Natural killer cell (primary cell): ENCODE data around the gene SH2D5. TPM values are rescaled to one million over a fixed set of nuclear protein-coding genes. Genes with fewer than 3 reads are reported as not detected.

ENCODE experiments used
- ATAC-seq, 3 donors: fragments of 150-1000 bp in 2 of 3; fragments of 200-7000 bp in 1 of 3; cut with Tn5 transposase; 1 replicate in 1 of 3; 2 replicates in 2 of 3; pipeline ENCODE4 v1.10.0; 2021; ENCODE audit warnings: mild to moderate bottlenecking in 2 of 3, moderate library complexity in 2 of 3
- DNase-seq, 2 donors: peaks; one replicate each; pipeline versions ENCODE4 v3.0.0 to v3.0.0-alpha.2; 2013 to 2021; ENCODE audit warnings: mixed read lengths in 1 of 2
- H3K27ac ChIP-seq: one replicate; pipeline ENCODE4 v1.5.1; 2013; ENCODE audit warnings: mild to moderate bottlenecking, low read length
- H3K27me3 ChIP-seq: one replicate; pipeline ENCODE4 v1.6.1; 2013; ENCODE audit warnings: low read length; ENCODE audit not compliant: control insufficient read depth, insufficient read depth
- H3K36me3 ChIP-seq: one replicate; pipeline ENCODE4 v1.6.1; 2013; ENCODE audit warnings: low read length; ENCODE audit not compliant: control insufficient read depth, insufficient read depth
- H3K4me1 ChIP-seq: one replicate; pipeline ENCODE4 v1.6.1; 2013; ENCODE audit warnings: low read length; ENCODE audit not compliant: control insufficient read depth, insufficient read depth
- H3K4me3 ChIP-seq: one replicate; pipeline ENCODE4 v1.5.1; 2013; ENCODE audit warnings: low read length
- H3K9me3 ChIP-seq: one replicate; pipeline ENCODE4 v1.6.1; 2013; ENCODE audit warnings: low read length; ENCODE audit not compliant: control insufficient read depth, insufficient read depth
- H3K27ac Mint-ChIP-seq, 2 donors: one replicate each; pipeline ENCODE4 v1.8.0; 2022; ENCODE audit warnings: mild to moderate bottlenecking in 2 of 2, mixed read lengths in 2 of 2, moderate library complexity in 1 of 2
- H3K27me3 Mint-ChIP-seq, 2 donors: one replicate each; pipeline ENCODE4 v1.8.0; 2022; ENCODE audit warnings: low read depth in 2 of 2, mixed read lengths in 2 of 2
- H3K36me3 Mint-ChIP-seq: one replicate; pipeline ENCODE4 v1.8.0; 2022; ENCODE audit warnings: mixed read lengths
- H3K4me1 Mint-ChIP-seq, 2 donors: one replicate each; pipeline ENCODE4 v1.8.0; 2022; ENCODE audit warnings: mixed read lengths in 2 of 2
- H3K4me3 Mint-ChIP-seq: one replicate; pipeline ENCODE4 v1.8.0; 2022; ENCODE audit warnings: mild to moderate bottlenecking, moderate library complexity, mixed read lengths
- H3K9me3 Mint-ChIP-seq, 2 donors: one replicate each; pipeline ENCODE4 v1.8.0; 2022; ENCODE audit warnings: mixed read lengths in 2 of 2
- WGBS: methylation state at CpG from one replicate; pipeline ENCODE4 v1.1.7; 2013; ENCODE audit warnings: missing lambda C conversion rate; ENCODE audit not compliant: insufficient coverage; 5-methylcytosine and 5-hydroxymethylcytosine counted together
- intact Hi-C: fragments of 100-400 bp; cut with micrococcal nuclease; formaldehyde crosslinking; loops from one replicate; pipeline ENCODE4 v1.14.2; 2022
- total RNA-seq, 4 donors: library from RNA; stranded (reverse); fragments of 120-200 nt in 1 of 4; gene quantifications; one replicate each; pipeline versions ENCODE4 v1.2.3 to v1.2.4, GENCODE V29; 2013 to 2022
- TF ChIP-seq, protein P1 (sequence below): fragments of 200-600 bp; IDR thresholded peaks from one replicate; pipeline ENCODE4 v1.8.0; 2022; ENCODE audit warnings: antibody characterized with exemption

Gene SH2D5
- total RNA-seq, 3 donors from 2014 or later (not counting 1 experiment from before 2014, with no cell fraction given), result not detected

DNA sequence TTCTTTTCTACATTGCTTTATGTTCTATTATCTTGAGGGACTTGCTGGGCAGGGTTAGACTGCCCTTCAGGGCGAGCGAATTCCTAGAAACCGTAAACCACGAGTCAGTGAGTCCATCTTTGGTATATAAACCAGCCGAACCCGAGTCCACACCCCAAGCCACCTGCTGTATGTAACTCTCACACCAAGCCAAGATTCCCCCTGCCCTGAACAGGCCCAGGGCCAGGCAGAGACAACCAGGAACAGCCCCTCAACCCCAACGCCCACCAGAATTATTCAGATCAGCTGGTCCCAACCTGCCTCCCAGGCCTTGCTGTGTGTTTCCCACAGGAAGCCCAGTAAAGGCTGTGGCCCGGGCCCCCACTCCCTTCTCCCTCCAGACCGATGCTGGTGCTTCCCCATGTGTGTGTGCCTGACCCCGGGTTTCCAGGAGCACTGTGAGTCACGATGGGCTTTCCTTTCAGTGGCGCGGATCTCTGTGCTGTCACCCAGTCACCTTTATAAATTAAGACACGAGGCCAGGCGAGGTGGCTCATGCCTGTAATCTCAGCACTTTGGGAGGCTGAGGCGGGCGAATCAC lies 31.8 kb downstream of the SH2D5 start:
- no peak overlapping the region for H3K27ac ChIP-seq
- WGBS, result 90% methylated on average over 17 of the region's 17 CpGs
- Mint-ChIP-seq H3K27ac (no peak overlapping the region), H3K27me3 (peaks cover 0 to 7% of the 10 kb centered on the region in 2 donors), H3K9me3 (no peaks in the 10 kb centered on the region), H3K4me1 (peaks cover 11 to 13% of the 10 kb centered on the region in 2 donors), H3K36me3 (no peaks in the 10 kb centered on the region), H3K4me3 (no peak overlapping the region)
- TF ChIP-seq, protein P1, sequence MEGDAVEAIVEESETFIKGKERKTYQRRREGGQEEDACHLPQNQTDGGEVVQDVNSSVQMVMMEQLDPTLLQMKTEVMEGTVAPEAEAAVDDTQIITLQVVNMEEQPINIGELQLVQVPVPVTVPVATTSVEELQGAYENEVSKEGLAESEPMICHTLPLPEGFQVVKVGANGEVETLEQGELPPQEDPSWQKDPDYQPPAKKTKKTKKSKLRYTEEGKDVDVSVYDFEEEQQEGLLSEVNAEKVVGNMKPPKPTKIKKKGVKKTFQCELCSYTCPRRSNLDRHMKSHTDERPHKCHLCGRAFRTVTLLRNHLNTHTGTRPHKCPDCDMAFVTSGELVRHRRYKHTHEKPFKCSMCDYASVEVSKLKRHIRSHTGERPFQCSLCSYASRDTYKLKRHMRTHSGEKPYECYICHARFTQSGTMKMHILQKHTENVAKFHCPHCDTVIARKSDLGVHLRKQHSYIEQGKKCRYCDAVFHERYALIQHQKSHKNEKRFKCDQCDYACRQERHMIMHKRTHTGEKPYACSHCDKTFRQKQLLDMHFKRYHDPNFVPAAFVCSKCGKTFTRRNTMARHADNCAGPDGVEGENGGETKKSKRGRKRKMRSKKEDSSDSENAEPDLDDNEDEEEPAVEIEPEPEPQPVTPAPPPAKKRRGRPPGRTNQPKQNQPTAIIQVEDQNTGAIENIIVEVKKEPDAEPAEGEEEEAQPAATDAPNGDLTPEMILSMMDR, result no peak
- no peak for ATAC-seq
- no peaks in the 10 kb centered on the region for H3K36me3 ChIP-seq
- no peak overlapping the region for H3K4me3 ChIP-seq
- H3K4me1 ChIP-seq, result peaks cover 12% of the 10 kb centered on the region
- H3K9me3 ChIP-seq, result no peaks in the 10 kb centered on the region
- DNase-seq, result no peak
- intact Hi-C loops, result no loop called here
- H3K27me3 ChIP-seq, result no peaks in the 10 kb centered on the region

DNA sequence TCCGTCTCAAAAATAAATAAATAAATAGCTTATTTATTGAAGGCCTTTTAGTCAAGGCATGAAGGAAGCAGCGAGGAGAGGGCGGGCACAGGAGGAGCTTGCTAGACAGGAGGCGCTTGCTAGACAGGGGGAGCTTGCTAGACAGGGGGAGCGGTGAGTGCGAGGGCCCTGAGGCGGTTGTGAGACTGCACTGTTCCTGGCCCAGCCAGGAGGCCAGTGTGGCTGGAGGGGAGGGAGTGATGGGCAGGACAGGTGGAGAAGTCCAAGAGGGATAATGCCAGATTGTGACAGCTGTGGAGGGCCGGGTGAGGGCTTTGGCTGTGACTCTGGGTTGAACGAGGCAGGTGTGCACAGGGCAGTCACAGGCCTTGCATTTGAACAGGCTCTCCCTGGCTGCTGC lies 32.9 kb downstream of the SH2D5 start:
- Mint-ChIP-seq H3K27me3 (peaks cover 0 to 9% of the 10 kb centered on the region in 2 donors), H3K9me3 (no peaks in the 10 kb centered on the region), H3K36me3 (no peaks in the 10 kb centered on the region), H3K27ac (no peak overlapping the region), H3K4me1 (peaks cover 11 to 13% of the 10 kb centered on the region in 2 donors), H3K4me3 (no peak overlapping the region)
- TF ChIP-seq, protein P1, result no peak
- 92% methylated on average over 9 of the region's 9 CpGs for WGBS
- intact Hi-C loops, result no loop called here
- no peak for DNase-seq
- Histone ChIP-seq H3K27me3 (no peaks in the 10 kb centered on the region), H3K9me3 (no peaks in the 10 kb centered on the region), H3K36me3 (no peaks in the 10 kb centered on the region), H3K4me3 (no peak overlapping the region), H3K27ac (no peak overlapping the region), H3K4me1 (peaks cover 12% of the 10 kb centered on the region)
- ATAC-seq, result no peak

DNA sequence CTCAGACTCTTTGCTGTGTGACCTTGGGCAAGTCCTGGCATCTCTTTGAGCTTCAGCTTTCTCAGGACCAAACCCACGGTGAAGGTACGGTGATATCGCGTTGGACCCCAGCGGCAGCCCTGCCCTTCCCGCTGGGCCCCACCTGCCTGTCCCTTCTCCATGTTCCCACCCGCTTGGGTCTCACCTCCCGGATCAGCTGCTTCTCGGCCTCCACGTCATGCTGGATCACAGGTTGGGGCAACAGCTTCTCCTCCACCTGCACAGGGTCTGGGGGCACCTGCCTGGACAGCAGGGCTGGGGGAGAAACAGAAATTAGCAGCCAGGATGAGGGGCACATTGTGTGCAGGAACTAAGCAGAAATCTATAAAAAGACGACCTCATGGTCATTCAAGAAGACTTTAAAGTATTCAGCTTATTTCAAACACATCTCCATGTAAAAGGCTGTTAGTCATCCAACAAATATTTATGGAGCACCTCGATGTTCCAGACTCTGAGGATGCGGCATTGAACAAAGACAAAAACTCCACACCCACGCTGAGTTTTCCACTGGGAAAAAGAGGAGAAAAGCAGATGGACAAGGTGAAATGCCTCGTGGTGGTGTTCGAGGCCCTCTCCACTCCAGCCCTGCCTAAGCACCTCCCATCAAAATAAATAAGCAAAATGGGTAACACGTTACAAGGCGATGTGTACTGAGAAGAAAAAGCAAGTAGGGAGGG lies 34.1 kb downstream of the SH2D5 start:
- Histone ChIP-seq H3K27ac (no peak overlapping the region), H3K4me1 (peaks cover 12% of the 10 kb centered on the region), H3K36me3 (no peaks in the 10 kb centered on the region), H3K4me3 (no peak overlapping the region), H3K27me3 (no peaks in the 10 kb centered on the region), H3K9me3 (no peaks in the 10 kb centered on the region)
- H3K9me3 Mint-ChIP-seq, result no peaks in the 10 kb centered on the region
- intact Hi-C loops, result no loop called here
- WGBS, result 89% methylated on average over 13 of the region's 18 CpGs
- H3K4me3 Mint-ChIP-seq, result peak overlapping the region; percentile 25
- peaks cover 0 to 9% of the 10 kb centered on the region in 2 donors for H3K27me3 Mint-ChIP-seq
- H3K27ac Mint-ChIP-seq, result no peak overlapping the region
- H3K4me1 Mint-ChIP-seq, result peaks cover 11 to 13% of the 10 kb centered on the region in 2 donors
- no peak for ATAC-seq
- DNase-seq, result no peak
- no peaks in the 10 kb centered on the region for H3K36me3 Mint-ChIP-seq
- TF ChIP-seq, protein P1, result no peak
